ENCODE measurements around the gene KIF21A.

The KIF21A gene

DNA sequence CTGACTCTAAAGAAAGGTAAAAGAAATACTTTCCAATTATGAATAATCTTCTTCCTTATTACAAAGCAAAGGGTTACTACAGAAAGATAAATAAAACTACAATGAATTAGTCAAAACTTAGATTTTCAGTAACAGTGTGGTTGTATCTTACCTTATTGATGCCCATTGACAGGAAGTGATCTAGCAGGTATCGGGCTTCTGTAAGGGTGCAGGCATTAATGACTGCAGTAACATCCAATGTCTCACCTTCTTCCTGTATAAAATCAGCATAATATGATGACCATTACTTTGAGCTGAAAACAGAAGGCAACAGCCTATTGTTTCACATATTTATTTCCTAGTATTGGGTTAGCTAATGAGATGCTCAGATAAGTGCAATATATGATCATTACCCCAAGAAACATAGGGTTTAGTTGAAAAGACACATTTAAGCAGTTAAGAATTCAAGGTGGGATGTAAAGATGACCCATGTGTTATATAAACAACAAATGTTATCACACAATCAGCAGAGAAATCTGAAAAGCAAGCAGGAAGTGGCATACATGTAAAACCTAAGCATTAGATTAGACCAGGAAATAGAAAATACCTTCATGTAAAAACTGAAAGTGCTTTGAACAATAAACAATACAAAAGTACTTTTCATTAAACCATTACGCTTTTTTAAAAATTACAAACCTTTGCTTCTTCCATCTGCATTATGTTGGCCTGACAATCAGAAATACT is 111.2 kb downstream of the KIF21A start:
- Histone ChIP-seq H3K4me3 (ENCODE audit: low read length) (no peak overlapping the region), H3K27me3 (ENCODE audit: control insufficient read depth, insufficient read depth, low read length) (no peaks in the 10 kb centered on the region), H3K4me2 (ENCODE audit: low read length) (no peak overlapping the region), H3K4me1 (ENCODE audit: control insufficient read depth, insufficient read depth, low read length) (peaks cover 4% of the 10 kb centered on the region), H3K36me3 (ENCODE audit: insufficient read depth, low read length) (peaks cover 14% of the 10 kb centered on the region), H3K9me3 (replicated peaks; ENCODE audit: low read length) (no peaks in the 10 kb centered on the region), H3K9ac (ENCODE audit: low read depth, low read length) (no peak overlapping the region)

DNA sequence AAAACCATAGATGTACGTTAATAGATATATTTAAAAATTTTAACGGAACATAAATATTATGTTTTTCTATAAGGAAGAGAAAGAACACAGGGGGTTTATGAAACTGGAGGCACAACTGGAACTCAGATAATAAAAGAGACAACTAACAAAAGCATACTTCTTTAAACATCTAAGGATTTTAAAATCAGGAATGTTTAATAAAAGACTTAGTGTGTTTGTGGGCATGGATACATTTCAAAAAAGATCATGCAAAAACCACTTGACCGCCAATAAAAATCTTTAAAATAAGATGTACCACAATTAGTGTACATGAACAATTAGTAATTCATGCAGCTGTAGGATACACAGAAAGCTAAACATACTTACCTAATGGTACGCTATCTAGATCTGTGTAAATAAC is 113.0 kb downstream of the KIF21A start:
- no peak overlapping the region for H3K4me3 ChIP-seq (ENCODE audit: low read length)
- peaks cover 14% of the 10 kb centered on the region for H3K36me3 ChIP-seq (ENCODE audit: insufficient read depth, low read length)

DNA sequence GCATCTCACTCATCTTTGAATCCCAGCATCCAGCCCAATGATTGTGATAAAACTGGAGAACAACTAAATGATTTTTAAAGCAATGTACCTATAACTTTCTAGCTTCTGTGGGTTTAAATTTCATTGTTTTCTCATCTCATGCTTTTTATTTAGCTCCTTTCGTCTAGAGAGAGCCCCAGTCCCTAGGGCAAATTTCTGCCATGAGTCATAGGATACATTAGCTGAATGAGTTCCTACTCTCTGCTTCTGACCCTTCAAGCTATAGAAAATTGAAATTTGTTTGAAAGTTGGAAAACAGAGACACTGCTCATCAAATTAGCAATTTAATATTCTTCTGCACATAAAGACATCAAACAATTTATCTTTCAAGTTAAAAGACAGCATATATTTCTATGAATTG is 113.9 kb downstream of the KIF21A start:
- Histone ChIP-seq H3K9ac (ENCODE audit: low read depth, low read length) (no peak overlapping the region), H3K36me3 (ENCODE audit: insufficient read depth, low read length) (peaks cover 14% of the 10 kb centered on the region)

More for the DNA sequence above, 113.0 kb downstream of the KIF21A start:
- Histone ChIP-seq H3K4me1 (ENCODE audit: control insufficient read depth, insufficient read depth, low read length) (peaks cover 4% of the 10 kb centered on the region), H3K9ac (ENCODE audit: low read depth, low read length) (no peak overlapping the region), H3K9me3 (replicated peaks; ENCODE audit: low read length) (no peaks in the 10 kb centered on the region), H3K27me3 (ENCODE audit: control insufficient read depth, insufficient read depth, low read length) (no peaks in the 10 kb centered on the region), H3K4me2 (ENCODE audit: low read length) (no peak overlapping the region)

DNA sequence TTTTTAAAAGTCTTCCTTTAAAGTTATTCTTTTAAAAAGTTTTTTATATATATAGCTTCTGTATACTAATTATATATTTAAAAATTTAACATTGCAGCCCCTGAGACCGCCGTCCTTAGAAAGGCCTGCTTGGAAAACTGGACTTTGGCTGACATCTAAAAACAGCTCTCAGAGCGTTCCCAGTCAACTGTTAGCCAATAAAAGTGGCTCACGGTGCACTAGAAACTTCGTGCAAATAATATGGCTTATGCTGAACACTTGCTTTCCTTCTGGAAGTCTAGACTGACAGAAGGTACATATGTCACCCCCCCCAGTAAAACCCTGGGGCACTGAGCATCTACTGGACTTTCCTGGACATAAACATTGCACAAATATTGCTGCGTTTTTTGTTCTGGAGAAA is 115.0 kb downstream of the KIF21A start:
- no peak overlapping the region for H3K4me3 ChIP-seq (ENCODE audit: low read length)
- H3K4me2 ChIP-seq (ENCODE audit: low read length), result no peak overlapping the region
- H3K27me3 ChIP-seq (ENCODE audit: control insufficient read depth, insufficient read depth, low read length), result no peaks in the 10 kb centered on the region
- H3K9ac ChIP-seq (ENCODE audit: low read depth, low read length), result no peak overlapping the region
- peaks cover 14% of the 10 kb centered on the region for H3K36me3 ChIP-seq (ENCODE audit: insufficient read depth, low read length)
- H3K4me1 ChIP-seq (ENCODE audit: control insufficient read depth, insufficient read depth, low read length), result peaks cover 4% of the 10 kb centered on the region
- H3K9me3 ChIP-seq (replicated peaks; ENCODE audit: low read length), result no peaks in the 10 kb centered on the region

More for the DNA sequence above, 113.9 kb downstream of the KIF21A start:
- H3K4me3 ChIP-seq (ENCODE audit: low read length), result no peak overlapping the region
- peaks cover 4% of the 10 kb centered on the region for H3K4me1 ChIP-seq (ENCODE audit: control insufficient read depth, insufficient read depth, low read length)
- H3K9me3 ChIP-seq (replicated peaks; ENCODE audit: low read length), result no peaks in the 10 kb centered on the region
- H3K27me3 ChIP-seq (ENCODE audit: control insufficient read depth, insufficient read depth, low read length), result no peaks in the 10 kb centered on the region
- no peak overlapping the region for H3K4me2 ChIP-seq (ENCODE audit: low read length)

- H3K4me2 ChIP-seq (ENCODE audit: low read length), result no peak overlapping the region
Observed at GRCh38 chr12:39327510-39327909, 115.4 kb downstream of the KIF21A start.

DNA sequence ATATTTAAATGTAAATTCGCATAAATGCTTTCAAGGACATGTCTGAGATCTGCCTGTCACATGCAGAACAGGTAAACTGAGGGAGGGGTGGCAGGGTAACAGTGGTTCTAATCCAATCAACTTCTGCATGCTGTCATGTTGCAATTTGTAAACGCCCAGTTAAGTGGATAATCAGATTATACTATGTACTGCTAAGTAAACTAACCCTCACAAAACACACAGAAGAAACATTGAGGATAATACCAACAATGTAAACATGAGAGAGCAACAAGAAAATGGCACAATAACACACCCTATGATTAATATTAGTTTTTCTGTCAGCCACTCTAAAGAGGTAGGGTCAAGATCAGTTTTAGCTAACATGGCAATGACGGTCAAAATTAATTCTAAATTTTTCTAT is 123.7 kb downstream of the KIF21A start:
- Histone ChIP-seq H3K36me3 (ENCODE audit: insufficient read depth, low read length) (no peaks in the 10 kb centered on the region), H3K9me3 (replicated peaks; ENCODE audit: low read length) (no peaks in the 10 kb centered on the region), H3K27me3 (ENCODE audit: control insufficient read depth, insufficient read depth, low read length) (no peaks in the 10 kb centered on the region), H3K4me2 (ENCODE audit: low read length) (no peak overlapping the region), H3K4me1 (ENCODE audit: control insufficient read depth, insufficient read depth, low read length) (no peaks in the 10 kb centered on the region), H3K4me3 (ENCODE audit: low read length) (no peak overlapping the region), H3K9ac (ENCODE audit: low read depth, low read length) (no peak overlapping the region)

More at GRCh38 chr12:39327510-39327909, 115.4 kb downstream of the KIF21A start:
- H3K9me3 ChIP-seq (replicated peaks; ENCODE audit: low read length), result no peaks in the 10 kb centered on the region
- H3K4me1 ChIP-seq (ENCODE audit: control insufficient read depth, insufficient read depth, low read length), result peaks cover 4% of the 10 kb centered on the region
- peaks cover 10% of the 10 kb centered on the region for H3K36me3 ChIP-seq (ENCODE audit: insufficient read depth, low read length)
- no peak overlapping the region for H3K9ac ChIP-seq (ENCODE audit: low read depth, low read length)
- no peaks in the 10 kb centered on the region for H3K27me3 ChIP-seq (ENCODE audit: control insufficient read depth, insufficient read depth, low read length)
- no peak overlapping the region for H3K4me3 ChIP-seq (ENCODE audit: low read length)

DNA sequence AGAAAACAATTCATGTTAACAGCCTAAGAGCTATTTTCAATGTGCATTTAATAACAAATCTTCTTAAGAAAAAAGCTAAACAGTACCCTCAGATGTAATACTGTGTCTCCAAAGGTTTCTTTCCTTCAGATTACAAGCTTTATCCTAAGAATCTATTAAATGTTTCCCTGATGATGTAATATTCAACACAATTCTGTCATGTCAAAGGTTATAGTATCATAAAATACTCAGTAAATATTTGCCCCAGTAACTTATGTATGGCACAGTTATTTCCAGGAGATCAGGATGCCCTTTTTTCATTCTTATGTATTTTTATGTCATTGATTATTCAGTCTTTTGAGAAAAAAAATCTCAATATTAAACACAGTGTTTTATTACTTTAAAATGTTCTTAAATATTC is 128.4 kb downstream of the KIF21A start:
- H3K4me1 ChIP-seq (ENCODE audit: control insufficient read depth, insufficient read depth, low read length), result no peaks in the 10 kb centered on the region
- H3K36me3 ChIP-seq (ENCODE audit: insufficient read depth, low read length), result no peaks in the 10 kb centered on the region
- H3K9ac ChIP-seq (ENCODE audit: low read depth, low read length), result no peak overlapping the region
- H3K4me2 ChIP-seq (ENCODE audit: low read length), result no peak overlapping the region
- H3K4me3 ChIP-seq (ENCODE audit: low read length), result no peak overlapping the region
- H3K9me3 ChIP-seq (replicated peaks; ENCODE audit: low read length), result no peaks in the 10 kb centered on the region
- H3K27me3 ChIP-seq (ENCODE audit: control insufficient read depth, insufficient read depth, low read length), result no peaks in the 10 kb centered on the region

- no peaks in the 10 kb centered on the region for H3K9me3 ChIP-seq (replicated peaks; ENCODE audit: low read length)
- H3K4me2 ChIP-seq (ENCODE audit: low read length), result no peak overlapping the region
- no peaks in the 10 kb centered on the region for H3K27me3 ChIP-seq (ENCODE audit: control insufficient read depth, insufficient read depth, low read length)
- no peak overlapping the region for H3K4me3 ChIP-seq (ENCODE audit: low read length)
- H3K4me1 ChIP-seq (ENCODE audit: control insufficient read depth, insufficient read depth, low read length), result no peaks in the 10 kb centered on the region
- no peak overlapping the region for H3K9ac ChIP-seq (ENCODE audit: low read depth, low read length)
- H3K36me3 ChIP-seq (ENCODE audit: insufficient read depth, low read length), result no peaks in the 10 kb centered on the region
Observed at GRCh38 chr12:39309516-39309915, 133.4 kb downstream of the KIF21A start.

DNA sequence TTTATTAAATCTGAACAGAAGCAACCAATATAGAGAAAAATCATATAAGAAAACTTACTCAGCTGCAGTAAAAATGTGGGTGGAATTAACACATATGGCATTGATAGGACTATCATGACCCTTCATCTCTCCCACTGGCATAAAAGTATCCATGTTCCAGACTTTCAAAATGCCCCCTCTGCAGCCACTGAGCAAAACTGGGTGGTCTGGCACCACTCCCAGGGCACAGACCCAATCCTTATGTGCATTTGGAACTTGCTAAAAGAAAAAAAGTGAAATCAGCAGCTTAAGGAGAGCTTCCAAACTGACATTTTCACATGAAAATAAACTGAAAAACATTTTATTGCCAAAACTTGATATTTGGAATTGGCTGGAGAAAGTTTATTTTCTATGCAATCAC is 141.5 kb downstream of the KIF21A start:
- Histone ChIP-seq H3K4me2 (ENCODE audit: low read length) (no peak overlapping the region), H3K9me3 (replicated peaks; ENCODE audit: low read length) (no peaks in the 10 kb centered on the region), H3K4me3 (ENCODE audit: low read length) (no peak overlapping the region), H3K36me3 (ENCODE audit: insufficient read depth, low read length) (no peaks in the 10 kb centered on the region), H3K9ac (ENCODE audit: low read depth, low read length) (no peak overlapping the region), H3K4me1 (ENCODE audit: control insufficient read depth, insufficient read depth, low read length) (no peaks in the 10 kb centered on the region), H3K27me3 (ENCODE audit: control insufficient read depth, insufficient read depth, low read length) (no peaks in the 10 kb centered on the region)

- Histone ChIP-seq H3K4me1 (ENCODE audit: control insufficient read depth, insufficient read depth, low read length) (no peaks in the 10 kb centered on the region), H3K27me3 (ENCODE audit: control insufficient read depth, insufficient read depth, low read length) (no peaks in the 10 kb centered on the region), H3K9ac (ENCODE audit: low read depth, low read length) (no peak overlapping the region), H3K4me3 (ENCODE audit: low read length) (no peak overlapping the region), H3K9me3 (replicated peaks; ENCODE audit: low read length) (no peaks in the 10 kb centered on the region), H3K36me3 (ENCODE audit: insufficient read depth, low read length) (no peaks in the 10 kb centered on the region), H3K4me2 (ENCODE audit: low read length) (no peak overlapping the region)
Observed at GRCh38 chr12:39300799-39301198, 142.1 kb downstream of the KIF21A start.

GRCh38 chr12:39297891-39298290 is 145.0 kb downstream of the KIF21A start:
- Histone ChIP-seq H3K27me3 (ENCODE audit: control insufficient read depth, insufficient read depth, low read length) (no peaks in the 10 kb centered on the region), H3K4me3 (ENCODE audit: low read length) (no peak overlapping the region), H3K9ac (ENCODE audit: low read depth, low read length) (no peak overlapping the region), H3K9me3 (replicated peaks; ENCODE audit: low read length) (no peaks in the 10 kb centered on the region), H3K4me1 (ENCODE audit: control insufficient read depth, insufficient read depth, low read length) (no peaks in the 10 kb centered on the region), H3K36me3 (ENCODE audit: insufficient read depth, low read length) (no peaks in the 10 kb centered on the region), H3K4me2 (ENCODE audit: low read length) (no peak overlapping the region)

- Histone ChIP-seq H3K9ac (ENCODE audit: low read depth, low read length) (no peak overlapping the region), H3K27me3 (ENCODE audit: control insufficient read depth, insufficient read depth, low read length) (no peaks in the 10 kb centered on the region), H3K36me3 (ENCODE audit: insufficient read depth, low read length) (no peaks in the 10 kb centered on the region)
Observed at GRCh38 chr12:39296496-39296895, 146.4 kb downstream of the KIF21A start.

More at GRCh38 chr12:39296496-39296895, 146.4 kb downstream of the KIF21A start:
- Histone ChIP-seq H3K9me3 (replicated peaks; ENCODE audit: low read length) (no peaks in the 10 kb centered on the region), H3K4me1 (ENCODE audit: control insufficient read depth, insufficient read depth, low read length) (no peaks in the 10 kb centered on the region), H3K4me2 (ENCODE audit: low read length) (no peak overlapping the region), H3K4me3 (ENCODE audit: low read length) (no peak overlapping the region)
